ENCODE measurements around the gene GRB7. TPM values are rescaled to one million over a fixed set of nuclear protein-coding genes. Genes with fewer than 3 reads are reported as not detected.
A peak's percentile ranks its signal among the peaks of the same experiment; 100 is the strongest.

GRB7 gene
- total RNA-seq, 6 experiments from 2014 or later = not detected

GRCh38 chr17:39754161-39754957 is 16.6 kb downstream of the GRB7 start:
- TF ChIP-seq, protein P1, sequence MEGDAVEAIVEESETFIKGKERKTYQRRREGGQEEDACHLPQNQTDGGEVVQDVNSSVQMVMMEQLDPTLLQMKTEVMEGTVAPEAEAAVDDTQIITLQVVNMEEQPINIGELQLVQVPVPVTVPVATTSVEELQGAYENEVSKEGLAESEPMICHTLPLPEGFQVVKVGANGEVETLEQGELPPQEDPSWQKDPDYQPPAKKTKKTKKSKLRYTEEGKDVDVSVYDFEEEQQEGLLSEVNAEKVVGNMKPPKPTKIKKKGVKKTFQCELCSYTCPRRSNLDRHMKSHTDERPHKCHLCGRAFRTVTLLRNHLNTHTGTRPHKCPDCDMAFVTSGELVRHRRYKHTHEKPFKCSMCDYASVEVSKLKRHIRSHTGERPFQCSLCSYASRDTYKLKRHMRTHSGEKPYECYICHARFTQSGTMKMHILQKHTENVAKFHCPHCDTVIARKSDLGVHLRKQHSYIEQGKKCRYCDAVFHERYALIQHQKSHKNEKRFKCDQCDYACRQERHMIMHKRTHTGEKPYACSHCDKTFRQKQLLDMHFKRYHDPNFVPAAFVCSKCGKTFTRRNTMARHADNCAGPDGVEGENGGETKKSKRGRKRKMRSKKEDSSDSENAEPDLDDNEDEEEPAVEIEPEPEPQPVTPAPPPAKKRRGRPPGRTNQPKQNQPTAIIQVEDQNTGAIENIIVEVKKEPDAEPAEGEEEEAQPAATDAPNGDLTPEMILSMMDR (IDR thresholded peaks at IDR 0.05) = peak; percentile 99
- Mint-ChIP-seq H3K36me3 (ENCODE audit: low read depth) (no peaks in the 10 kb centered on the region), H3K27ac (no peak overlapping the region), H3K4me3 (peak overlapping the region; percentile 53), H3K27me3 (ENCODE audit: insufficient read depth) (peaks cover 32% of the 10 kb centered on the region), H3K9me3 (no peaks in the 10 kb centered on the region), H3K4me1 (ENCODE audit: low read depth) (0 out of 2 replicates have a peak, but pooled peaks cover 5% of the 10 kb centered on the region)
- peak; percentile 86 for DNase-seq

DNA sequence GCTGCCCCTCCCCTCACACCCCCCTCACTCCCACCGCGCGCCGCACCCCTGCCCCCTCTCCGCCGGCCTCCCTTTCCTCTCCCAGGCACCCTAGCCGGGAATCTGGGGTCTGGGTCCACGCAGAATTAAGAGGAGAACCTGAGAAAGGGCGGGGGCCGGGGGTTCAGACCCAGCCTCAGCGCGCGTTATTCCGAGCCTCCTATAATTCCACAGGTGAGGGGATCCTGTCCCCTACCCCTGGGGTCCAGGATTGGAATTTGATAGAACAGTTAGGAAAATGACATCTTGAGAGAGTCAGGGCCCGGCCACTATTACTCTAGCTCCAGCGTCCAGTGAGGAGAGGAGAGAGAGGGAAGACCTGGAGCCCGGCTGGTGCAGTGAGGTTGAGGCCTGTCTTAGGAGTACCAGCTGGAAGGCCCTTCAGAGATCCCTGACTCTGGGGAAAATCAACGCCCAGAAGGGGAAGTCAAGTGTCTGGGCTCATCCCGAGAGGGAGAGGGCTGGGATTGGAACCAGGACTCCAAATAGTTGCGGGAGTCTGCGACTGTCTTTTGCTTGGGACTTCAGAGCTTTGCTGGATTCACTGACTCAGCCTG is 17.3 kb downstream of the GRB7 start:
- Mint-ChIP-seq H3K36me3 (ENCODE audit: low read depth) (no peaks in the 10 kb centered on the region), H3K27ac (peak overlapping the region; percentile 16; the same call in 1 of the 2 replicates), H3K4me3 (peak overlapping the region; percentile 65), H3K27me3 (ENCODE audit: insufficient read depth) (peaks cover 38% of the 10 kb centered on the region), H3K9me3 (no peaks in the 10 kb centered on the region), H3K4me1 (ENCODE audit: low read depth) (0 out of 2 replicates have a peak, but pooled peaks cover 5% of the 10 kb centered on the region)
- TF ChIP-seq, protein P1 (IDR thresholded peaks at IDR 0.05) = no peak
- no peak for DNase-seq

DNA sequence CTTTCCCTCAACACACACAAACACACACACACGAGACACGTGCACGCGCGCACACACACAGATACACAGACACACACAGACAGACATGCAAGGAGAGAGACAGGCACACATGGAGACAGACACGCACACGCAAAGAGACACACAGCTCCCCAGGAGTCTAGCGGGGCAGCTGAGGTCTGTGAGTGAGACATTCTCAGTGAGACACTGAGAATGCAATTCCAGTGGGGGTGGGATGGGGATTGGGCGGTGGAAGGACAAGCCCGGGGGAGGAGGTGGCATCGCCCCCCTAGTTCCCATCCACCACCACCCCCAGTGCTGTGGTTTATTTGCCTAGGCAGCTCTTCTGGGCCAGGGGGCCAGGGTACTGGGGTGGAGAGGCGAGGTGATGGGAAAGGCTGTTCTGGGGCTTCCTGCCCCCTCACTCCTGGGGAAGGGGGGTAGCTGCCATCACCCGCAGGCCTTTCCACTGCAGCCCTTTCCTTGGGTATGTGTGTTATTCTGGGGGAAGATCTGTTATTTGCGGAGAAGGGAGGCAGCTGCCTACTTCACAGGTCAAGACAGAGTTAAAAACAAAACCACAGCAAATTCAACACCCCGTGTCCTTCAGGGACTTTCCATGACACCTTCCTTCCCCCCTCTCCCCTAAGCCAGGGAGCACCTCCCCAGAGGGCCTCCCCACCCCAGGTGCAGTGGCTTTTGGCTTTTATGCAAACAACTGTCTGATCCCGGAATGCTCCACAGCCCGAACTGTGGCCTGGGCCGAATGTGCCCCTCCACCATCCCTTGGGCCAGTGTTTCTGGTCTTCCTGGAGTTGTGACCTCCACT is 18.0 kb downstream of the GRB7 start:
- TF ChIP-seq, protein P1 (IDR thresholded peaks at IDR 0.05) = no peak
- Mint-ChIP-seq H3K4me3 (peak overlapping the region; percentile 65; the same call in 1 of the 2 replicates), H3K36me3 (ENCODE audit: low read depth) (no peaks in the 10 kb centered on the region), H3K27ac (no peak overlapping the region; the same call in 1 of the 2 replicates), H3K9me3 (no peaks in the 10 kb centered on the region), H3K27me3 (ENCODE audit: insufficient read depth) (peaks cover 38% of the 10 kb centered on the region), H3K4me1 (ENCODE audit: low read depth) (no peaks in the 10 kb centered on the region)
- no peak for DNase-seq

DNA sequence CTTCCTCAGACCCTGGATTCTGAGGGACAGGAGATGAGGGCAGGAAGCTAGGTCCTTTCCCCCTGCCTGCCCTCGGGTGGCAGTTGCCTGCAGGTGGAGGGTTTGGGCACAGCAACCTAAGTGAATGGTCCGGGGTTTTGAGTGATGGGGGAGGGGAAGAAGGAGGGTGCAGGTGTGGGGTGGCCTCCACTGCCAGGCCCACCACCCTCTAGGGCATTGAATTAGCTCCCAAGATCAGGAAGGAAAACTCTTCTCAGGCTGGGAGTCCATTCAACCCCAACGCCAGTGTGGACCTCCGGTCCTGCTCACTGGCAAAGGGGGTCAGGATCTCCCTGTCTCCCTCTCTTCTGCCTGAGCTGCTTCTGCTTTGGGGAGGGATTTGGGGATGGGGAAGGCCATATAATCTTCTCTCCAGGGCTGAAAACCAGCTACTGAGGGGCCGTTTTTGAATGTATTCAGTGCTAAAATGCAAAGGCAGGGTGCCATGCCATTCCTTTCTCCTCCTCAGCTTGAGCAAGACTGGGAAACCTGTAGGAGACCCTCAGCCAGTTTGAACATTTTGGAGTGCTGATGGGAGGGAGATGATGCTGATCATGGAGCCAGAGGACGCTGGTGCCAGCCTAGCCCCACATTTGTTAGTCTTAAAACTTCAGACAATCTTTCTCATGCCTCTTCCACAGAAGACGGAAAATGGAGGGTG is 18.8 kb downstream of the GRB7 start:
- no peak for DNase-seq
- Mint-ChIP-seq H3K4me1 (ENCODE audit: low read depth) (no peaks in the 10 kb centered on the region), H3K4me3 (no peak overlapping the region), H3K36me3 (ENCODE audit: low read depth) (no peaks in the 10 kb centered on the region), H3K27me3 (ENCODE audit: insufficient read depth) (peaks cover 42% of the 10 kb centered on the region), H3K27ac (no peak overlapping the region), H3K9me3 (no peaks in the 10 kb centered on the region)
- TF ChIP-seq, protein P1 (IDR thresholded peaks at IDR 0.05) = no peak

DNA sequence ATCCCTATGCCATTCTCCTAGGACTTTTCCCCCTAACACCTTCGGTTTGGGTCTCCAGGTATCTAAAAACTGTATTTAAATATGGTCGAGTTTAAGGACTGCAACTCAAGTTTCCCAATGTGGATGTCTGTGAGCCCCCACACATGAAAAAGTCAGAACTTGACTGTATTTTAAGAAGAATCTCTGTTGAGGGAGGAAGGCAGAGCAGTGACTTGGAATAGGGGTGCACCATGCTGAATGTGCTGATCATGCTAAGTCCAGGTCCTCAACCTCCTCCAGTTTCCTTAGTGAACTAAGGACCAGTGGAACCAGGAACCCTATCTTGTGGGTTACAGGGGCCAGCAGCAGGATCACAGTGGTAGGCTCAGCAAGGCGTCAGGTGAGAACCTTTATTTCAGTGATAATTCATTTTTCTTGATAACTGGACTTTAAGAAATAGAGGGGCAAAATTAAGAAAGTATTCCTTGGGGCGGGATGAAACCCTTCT is 19.5 kb downstream of the GRB7 start:
- peaks cover 40% of the 10 kb centered on the region for H3K27me3 Mint-ChIP-seq (ENCODE audit: insufficient read depth)

More for the DNA sequence above, 19.5 kb downstream of the GRB7 start:
- Mint-ChIP-seq H3K4me1 (ENCODE audit: low read depth) (peaks cover under 1% of the 10 kb centered on the region; the same call in 1 of the 2 replicates), H3K27ac (no peak overlapping the region), H3K36me3 (ENCODE audit: low read depth) (no peaks in the 10 kb centered on the region), H3K4me3 (no peak overlapping the region), H3K9me3 (no peaks in the 10 kb centered on the region)
- TF ChIP-seq, protein P1 (IDR thresholded peaks at IDR 0.05) = no peak
- DNase-seq = no peak
